Thoracic aorta endothelial cell (primary cell): ENCODE data around the gene CTBP2. TPM values are rescaled to one million over a fixed set of nuclear protein-coding genes. Genes with fewer than 3 reads are reported as not detected.

Experiments used
- small RNA-seq: library from RNA; depleted of rRNA; stranded (forward); fragments of <200 nt; gene quantifications from one replicate; pipeline ENCODE3, GENCODE V24; 2012
- total RNA-seq: library from RNA; depleted of rRNA; stranded (reverse); fragments of >200 nt; gene quantifications from 2 replicates; pipeline ENCODE4 v1.2.3, GENCODE V29; 2012

CTBP2 gene
- total RNA-seq: 89.2 and 116 TPM in 2 replicates

GRCh38 chr10:125159932-125160855 is at the start of gene CTBP2:
Gene CTBP2, minus strand, starts transcription at chr10:125160563.

GRCh38 chr10:124941823-124942222 is 218.5 kb downstream of the CTBP2 start, which contains the start of gene ZRANB1:
Gene ZRANB1, plus strand, starts transcription at chr10:124942123. Its CDS starts 371 bp downstream, at chr10:124942494.

Small RNAs within 50 kb of the gene (small RNA-seq; reads per million reads assigned to genes)
- gene MIR4296 (not detected), gene MRPS21P6 (not detected)

Other genes with a start within 250 kb of the CTBP2 start
- 24.8 and 27.8 TPM in 2 replicates for gene ZRANB1, start 218.4 kb downstream of the CTBP2 start, total RNA-seq